Breast epithelium (tissue), 4 donors: ENCODE results near the gene CLCA4. TPM values are rescaled to one million over a fixed set of nuclear protein-coding genes. Genes with fewer than 3 reads are reported as not detected.
A peak's percentile ranks its signal among the peaks of the same experiment; 100 is the strongest.

Experiments used
- DNase-seq, 2 donors: peaks; one replicate each; pipeline ENCODE4 v3.0.0-alpha.2; 2019; ENCODE audit warnings: low spot score in 2 of 2
- H3K27ac ChIP-seq, 2 donors: fragments of 200-600 bp; sonication (generic) in 1 of 2; one replicate each; pipeline ENCODE4 v1.5.1; 2016 to 2019; ENCODE audit warnings: mild to moderate bottlenecking in 1 of 2
- H3K27me3 ChIP-seq, 2 donors: fragments of 200-600 bp; sonication (generic) in 1 of 2; one replicate each; pipeline versions ENCODE4 v1.5.1 to v1.6.0; 2017 to 2019; ENCODE audit warnings: control low read depth in 1 of 2, mild to moderate bottlenecking in 1 of 2
- H3K36me3 ChIP-seq: fragments of 200-600 bp; one replicate; pipeline ENCODE4 v1.5.1; 2019
- H3K4me1 ChIP-seq, 2 donors: fragments of 200-600 bp; sonication (generic); one replicate each; pipeline ENCODE4 v1.5.1; 2016 to 2019; ENCODE audit warnings: control low read depth in 1 of 2
- H3K4me3 ChIP-seq, 3 donors: fragments of 200-600 bp; sonication (generic); 1 replicate in 2 of 3; 2 replicates in 1 of 3; pipeline ENCODE4 v1.5.1; 2016 to 2019; ENCODE audit warnings: mild to moderate bottlenecking in 3 of 3, moderate library complexity in 2 of 3
- H3K9me3 ChIP-seq, 2 donors: fragments of 200-600 bp; sonication (generic) in 1 of 2; one replicate each; pipeline ENCODE4 v1.5.1; 2016 to 2019; ENCODE audit warnings: control low read depth in 1 of 2
- POLR2A ChIP-seq: fragments of 450-650 bp; IDR thresholded peaks from one replicate; pipeline ENCODE4 v1.6.1; 2016; ENCODE audit warnings: antibody characterized with exemption, mild to moderate bottlenecking, moderate library complexity
- POLR2AphosphoS5 ChIP-seq, 3 donors: sonication (generic); formaldehyde crosslinking; IDR thresholded peaks; one replicate each; pipeline ENCODE4 v1.6.1; 2017; ENCODE audit warnings: antibody characterized with exemption in 3 of 3
- intact Hi-C: fragments of 100-400 bp; cut with DNase I; formaldehyde crosslinking; loops from one replicate; pipeline ENCODE4 v1.15.1; 2023; ENCODE audit warnings: low total_unique reads
- total RNA-seq, 3 donors: library from RNA; depleted of rRNA; stranded (reverse); fragments of >200 nt; gene quantifications; one replicate each; pipeline ENCODE4 v1.1.0, GENCODE V29; 2016
- TF ChIP-seq, protein P1 (sequence below), 3 donors: fragments of 450-650 bp; IDR thresholded peaks; one replicate each; pipeline ENCODE4 v1.5.1; 2016 to 2017; ENCODE audit warnings: antibody characterized with exemption in 3 of 3, mild to moderate bottlenecking in 3 of 3, moderate library complexity in 3 of 3

The CLCA4 gene
- total RNA-seq, 3 donors from 2014 or later: 0.16 to 15.1 (median 2.6) TPM

- no peak for DNase-seq
- TF ChIP-seq, protein P1, sequence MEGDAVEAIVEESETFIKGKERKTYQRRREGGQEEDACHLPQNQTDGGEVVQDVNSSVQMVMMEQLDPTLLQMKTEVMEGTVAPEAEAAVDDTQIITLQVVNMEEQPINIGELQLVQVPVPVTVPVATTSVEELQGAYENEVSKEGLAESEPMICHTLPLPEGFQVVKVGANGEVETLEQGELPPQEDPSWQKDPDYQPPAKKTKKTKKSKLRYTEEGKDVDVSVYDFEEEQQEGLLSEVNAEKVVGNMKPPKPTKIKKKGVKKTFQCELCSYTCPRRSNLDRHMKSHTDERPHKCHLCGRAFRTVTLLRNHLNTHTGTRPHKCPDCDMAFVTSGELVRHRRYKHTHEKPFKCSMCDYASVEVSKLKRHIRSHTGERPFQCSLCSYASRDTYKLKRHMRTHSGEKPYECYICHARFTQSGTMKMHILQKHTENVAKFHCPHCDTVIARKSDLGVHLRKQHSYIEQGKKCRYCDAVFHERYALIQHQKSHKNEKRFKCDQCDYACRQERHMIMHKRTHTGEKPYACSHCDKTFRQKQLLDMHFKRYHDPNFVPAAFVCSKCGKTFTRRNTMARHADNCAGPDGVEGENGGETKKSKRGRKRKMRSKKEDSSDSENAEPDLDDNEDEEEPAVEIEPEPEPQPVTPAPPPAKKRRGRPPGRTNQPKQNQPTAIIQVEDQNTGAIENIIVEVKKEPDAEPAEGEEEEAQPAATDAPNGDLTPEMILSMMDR (IDR thresholded peaks at IDR 0.05): no peak
- TF ChIP-seq POLR2AphosphoS5 (IDR thresholded peaks at IDR 0.05): no peak
- no peak for TF ChIP-seq POLR2A
- Histone ChIP-seq H3K4me3 (no peak overlapping the region), H3K27me3 (no peaks in the 10 kb centered on the region), H3K9me3 (no peaks in the 10 kb centered on the region), H3K27ac (peak overlapping the region; percentile 19 to 27), H3K4me1 (no peaks in the 10 kb centered on the region), H3K36me3 (no peaks in the 10 kb centered on the region)
- intact Hi-C loops: no loop called here
These were observed 4.2 kb upstream of the CLCA4 start for GRCh38 chr1:86542631-86543030.

GRCh38 chr1:86548839-86549238 lies 2.0 kb downstream of the CLCA4 start:
- intact Hi-C loops: no loop called here
- Histone ChIP-seq H3K27ac (peak overlapping the region in 1 of 2 donors; percentile 4), H3K36me3 (no peaks in the 10 kb centered on the region)

GRCh38 chr1:86551305-86551704 lies 4.4 kb downstream of the CLCA4 start:
- no peak for DNase-seq
- H3K27ac ChIP-seq: no peak overlapping the region
- TF ChIP-seq POLR2A (no peak), POLR2AphosphoS5 (IDR thresholded peaks at IDR 0.05) (no peak)
- TF ChIP-seq, protein P1 (IDR thresholded peaks at IDR 0.05): no peak

More at GRCh38 chr1:86548839-86549238, 2.0 kb downstream of the CLCA4 start:
- Histone ChIP-seq H3K9me3 (no peaks in the 10 kb centered on the region), H3K4me3 (no peak overlapping the region), H3K4me1 (no peaks in the 10 kb centered on the region), H3K27me3 (no peaks in the 10 kb centered on the region)
- TF ChIP-seq POLR2A: no peak
- TF ChIP-seq, protein P1 (IDR thresholded peaks at IDR 0.05): no peak
- no peak for TF ChIP-seq POLR2AphosphoS5 (IDR thresholded peaks at IDR 0.05)
- DNase-seq: no peak

GRCh38 chr1:86552376-86552775 lies 5.5 kb downstream of the CLCA4 start:
- Histone ChIP-seq H3K9me3 (peaks cover 0 to 4% of the 10 kb centered on the region in 2 donors), H3K27ac (no peak overlapping the region), H3K27me3 (no peaks in the 10 kb centered on the region), H3K4me1 (no peaks in the 10 kb centered on the region), H3K4me3 (no peak overlapping the region), H3K36me3 (no peaks in the 10 kb centered on the region)
- intact Hi-C loops: no loop called here
- TF ChIP-seq POLR2AphosphoS5 (IDR thresholded peaks at IDR 0.05): no peak
- TF ChIP-seq, protein P1 (IDR thresholded peaks at IDR 0.05): no peak
- no peak for TF ChIP-seq POLR2A
- DNase-seq: no peak

More at GRCh38 chr1:86551305-86551704, 4.4 kb downstream of the CLCA4 start:
- H3K36me3 ChIP-seq: no peaks in the 10 kb centered on the region
- H3K27me3 ChIP-seq: no peaks in the 10 kb centered on the region
- H3K9me3 ChIP-seq: peaks cover 0 to 4% of the 10 kb centered on the region in 2 donors
- H3K4me3 ChIP-seq: no peak overlapping the region
- H3K4me1 ChIP-seq: no peaks in the 10 kb centered on the region
- intact Hi-C loops: no loop called here

DNA sequence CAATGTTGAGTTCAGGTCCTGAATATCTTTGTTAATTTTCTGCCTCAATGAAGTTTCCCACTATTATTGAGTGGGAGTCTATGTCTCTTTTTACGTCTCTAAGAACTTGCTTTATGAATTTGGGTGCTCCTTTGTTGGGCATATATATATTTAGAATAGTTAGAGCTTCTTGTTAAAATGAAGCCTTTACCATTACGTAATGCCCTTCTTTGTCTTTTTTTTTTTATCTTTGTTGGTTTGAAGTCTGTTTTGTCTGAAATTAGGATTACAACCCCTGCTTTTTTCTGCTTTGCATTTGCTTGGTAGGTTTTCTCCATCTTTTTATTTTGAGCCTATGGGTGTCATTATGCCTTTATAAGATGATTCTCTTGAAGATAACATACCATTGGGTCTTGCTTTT lies 10.9 kb downstream of the CLCA4 start:
- Histone ChIP-seq H3K36me3 (no peaks in the 10 kb centered on the region), H3K27me3 (no peaks in the 10 kb centered on the region), H3K4me3 (no peak overlapping the region), H3K9me3 (peaks cover 0 to 4% of the 10 kb centered on the region in 2 donors), H3K27ac (no peak overlapping the region), H3K4me1 (no peaks in the 10 kb centered on the region)
- no peak for DNase-seq
- TF ChIP-seq POLR2AphosphoS5 (IDR thresholded peaks at IDR 0.05) (no peak), POLR2A (no peak)
- TF ChIP-seq, protein P1 (IDR thresholded peaks at IDR 0.05): no peak
- intact Hi-C loops: no loop called here
